GM10266 (cell line): Measurements from ENCODE around the gene TMEM179B.
A peak's percentile ranks its signal among the peaks of the same experiment; 100 is the strongest.
"Not testable (repeated sequence)": the region's sequence is repeated elsewhere in the genome, so short reads cannot be mapped to it uniquely, and the experiment has no call there.

Experiments
- DNase-seq: peaks from one replicate; pipeline ENCODE4 v3.0.0; 2012; ENCODE audit errors: extremely low spot score
- CTCF ChIP-seq: IDR thresholded peaks from 2 replicates; pipeline ENCODE4 v1.5.1; 2012; ENCODE audit warnings: mild to moderate bottlenecking, low read depth; ENCODE audit not compliant: control insufficient read depth, insufficient read depth; ENCODE audit errors: missing control alignments

The TMEM179B gene

DNA sequence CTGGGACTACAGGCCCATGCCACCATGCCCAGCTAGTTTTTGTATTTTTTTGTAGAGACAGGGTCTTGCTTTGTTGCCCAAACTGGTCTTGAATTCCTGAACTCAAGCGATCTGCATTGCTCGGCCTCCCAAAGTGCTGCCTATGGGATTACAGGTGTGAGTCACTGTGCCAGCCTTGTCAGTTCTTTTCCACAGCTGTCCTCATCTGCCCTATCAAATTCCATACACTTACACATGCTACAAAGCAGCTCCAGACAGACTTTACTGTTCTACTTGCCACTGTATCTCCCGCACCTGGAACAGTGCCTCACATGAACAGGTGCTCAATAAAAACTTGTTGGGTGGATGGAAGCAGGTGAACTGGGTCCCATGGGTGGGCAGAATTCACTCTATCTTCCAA is 36.5 kb downstream of the TMEM179B start:
- no peak for DNase-seq

GRCh38 chr11:62828130-62828529 is 40.9 kb downstream of the TMEM179B start:
- DNase-seq, result not testable (repeated sequence)

More for the DNA sequence above, 36.5 kb downstream of the TMEM179B start:
- no peak for TF ChIP-seq CTCF

DNA sequence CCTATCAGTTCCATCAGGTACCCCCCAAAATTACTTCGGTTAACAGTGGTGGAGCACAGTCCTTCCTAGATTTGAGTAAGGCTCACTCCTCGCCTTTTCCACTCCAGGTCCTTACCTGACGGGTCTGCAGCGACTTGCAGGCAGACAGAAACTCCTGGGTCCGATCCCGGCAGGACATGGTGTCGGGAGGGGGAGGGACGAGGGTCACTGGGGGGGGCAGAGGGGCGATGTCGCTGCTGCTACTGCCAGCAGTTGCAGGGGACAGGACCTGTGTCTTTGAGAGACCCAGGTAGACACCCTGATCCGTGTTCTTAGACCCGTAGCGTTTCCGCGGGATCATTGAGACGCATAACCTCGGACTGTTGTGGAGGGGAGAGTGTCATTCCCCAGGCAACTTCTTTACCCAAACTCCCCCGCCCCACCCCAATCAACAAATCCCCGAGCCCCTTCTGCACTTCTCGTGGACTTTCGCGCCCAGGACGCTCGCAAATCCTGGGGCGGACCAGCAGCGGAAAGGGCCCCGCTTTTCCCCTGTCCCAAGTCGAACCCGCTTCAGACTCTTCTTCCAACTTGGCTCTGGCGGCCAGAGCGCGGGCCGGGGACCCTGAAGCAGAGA is 43.8 kb downstream of the TMEM179B start:
- no peak for TF ChIP-seq CTCF
- DNase-seq, result no peak

DNA sequence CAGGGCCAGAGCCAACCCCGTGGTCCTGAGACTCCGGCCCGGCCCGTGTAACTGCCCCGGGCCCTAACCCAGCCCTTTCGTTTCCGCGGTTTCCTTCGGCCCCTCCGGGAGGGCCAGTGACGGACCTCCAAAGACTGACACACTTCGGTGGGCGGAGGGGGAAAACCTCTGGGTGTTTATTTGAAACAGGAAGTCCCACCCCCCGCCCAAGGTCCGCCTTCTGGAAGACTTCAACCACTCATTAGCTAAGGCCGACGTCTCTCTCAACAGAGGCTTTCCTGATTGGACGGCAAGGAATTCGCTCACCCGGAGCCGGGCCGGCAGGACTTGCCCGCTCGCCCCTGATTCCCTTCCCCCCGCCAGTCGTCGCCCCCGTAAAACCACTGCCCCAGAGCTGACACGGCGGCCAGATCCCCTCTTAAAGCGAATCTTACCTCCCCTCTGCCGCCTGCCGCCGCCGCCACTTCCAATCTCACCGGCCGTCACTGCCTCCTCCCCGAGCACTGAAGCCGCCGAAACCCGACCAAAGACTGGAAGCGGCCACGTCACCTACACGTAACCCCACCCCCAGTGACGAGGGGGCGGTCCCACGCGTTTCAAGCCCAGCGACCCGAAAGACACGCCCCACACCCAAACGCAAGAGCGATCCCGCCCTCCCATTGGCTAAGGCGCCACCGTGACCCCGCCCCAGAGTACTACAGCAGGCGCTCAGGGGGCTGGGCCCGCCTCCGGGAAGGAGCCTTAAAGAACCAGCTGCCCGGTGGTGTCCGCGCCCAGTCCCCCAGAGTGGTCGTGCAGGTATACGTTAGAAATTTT is 44.5 kb downstream of the TMEM179B start, which contains the start of gene STX5:
STX5 (minus strand) TSS at position 532 of the 816 bp plus-strand sequence. CDS start 808 bp downstream, outside the sequence.
- peak; percentile 94 for DNase-seq
- TF ChIP-seq CTCF, result no peak

- TF ChIP-seq CTCF, result no peak
- peak; percentile 24 for DNase-seq
Observed at GRCh38 chr11:62832336-62833234, 45.4 kb downstream of the TMEM179B start, which contains the start of gene TEX54. TEX54 (minus strand) TSS chr11:62832841.

DNA sequence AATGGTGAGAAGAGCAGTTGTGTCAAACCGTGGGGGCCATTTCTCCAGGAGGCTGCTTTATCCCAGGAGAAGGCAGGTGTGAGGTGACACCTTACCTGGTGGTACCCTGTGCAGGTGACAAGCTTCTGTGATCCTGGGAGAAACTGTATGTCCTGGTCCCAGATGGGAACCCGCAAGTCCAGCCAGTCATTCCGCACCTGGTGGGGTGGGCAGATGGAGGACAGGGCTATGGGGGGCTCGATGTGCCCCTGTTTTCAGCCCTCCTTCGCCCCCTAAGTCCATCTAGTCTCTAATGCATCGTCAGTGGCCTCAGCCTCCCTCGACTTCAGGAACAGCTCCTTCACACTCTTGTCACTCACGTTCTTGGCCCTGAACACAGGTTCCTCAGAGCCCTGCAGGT is 48.1 kb downstream of the TMEM179B start:
- DNase-seq, result no peak
- no peak for TF ChIP-seq CTCF
